ENCODE measurements around the gene PLA2G7. TPM values are rescaled to one million over a fixed set of nuclear protein-coding genes. Genes with fewer than 3 reads are reported as not detected.

Gene PLA2G7
- total and polyA plus RNA-seq, 2 of the 8 experiments (the other 6 are each of a cell fraction or from before 2014, with no cell fraction given) = 1.5 to 2.2 TPM

GRCh38 chr6:46749731-46750130, 14.6 kb upstream of the PLA2G7 start (continued):
- no peak for TF ChIP-seq CHD7 (IDR thresholded peaks at IDR 0.05; ENCODE audit: insufficient replicate concordance, low read length)
- no peak for TF ChIP-seq RBBP5 (IDR thresholded peaks at IDR 0.05; ENCODE audit: borderline replicate concordance, low read depth, low read length)
- TF ChIP-seq SP2 (IDR thresholded peaks at IDR 0.05; ENCODE audit: low read length) = no peak
- no peak for TF ChIP-seq EP300 (IDR thresholded peaks at IDR 0.05; ENCODE audit: borderline replicate concordance in 1 of 2, low read depth in 2 of 2, low read length in 2 of 2)
- TF ChIP-seq GTF2F1 (IDR thresholded peaks at IDR 0.05; ENCODE audit: borderline replicate concordance, low read depth, low read length) = no peak
- no peak for TF ChIP-seq RFX5 (IDR thresholded peaks at IDR 0.05; ENCODE audit: borderline replicate concordance, low read depth, low read length)
- TF ChIP-seq SIX5 (IDR thresholded peaks at IDR 0.05; ENCODE audit: low read depth, low read length) = 0 out of 2 replicates have a peak, but pooled peaks have one; percentile 11

Data from H1 (cell line).